ENCODE data around the gene CHST8.

Gene CHST8

DNA sequence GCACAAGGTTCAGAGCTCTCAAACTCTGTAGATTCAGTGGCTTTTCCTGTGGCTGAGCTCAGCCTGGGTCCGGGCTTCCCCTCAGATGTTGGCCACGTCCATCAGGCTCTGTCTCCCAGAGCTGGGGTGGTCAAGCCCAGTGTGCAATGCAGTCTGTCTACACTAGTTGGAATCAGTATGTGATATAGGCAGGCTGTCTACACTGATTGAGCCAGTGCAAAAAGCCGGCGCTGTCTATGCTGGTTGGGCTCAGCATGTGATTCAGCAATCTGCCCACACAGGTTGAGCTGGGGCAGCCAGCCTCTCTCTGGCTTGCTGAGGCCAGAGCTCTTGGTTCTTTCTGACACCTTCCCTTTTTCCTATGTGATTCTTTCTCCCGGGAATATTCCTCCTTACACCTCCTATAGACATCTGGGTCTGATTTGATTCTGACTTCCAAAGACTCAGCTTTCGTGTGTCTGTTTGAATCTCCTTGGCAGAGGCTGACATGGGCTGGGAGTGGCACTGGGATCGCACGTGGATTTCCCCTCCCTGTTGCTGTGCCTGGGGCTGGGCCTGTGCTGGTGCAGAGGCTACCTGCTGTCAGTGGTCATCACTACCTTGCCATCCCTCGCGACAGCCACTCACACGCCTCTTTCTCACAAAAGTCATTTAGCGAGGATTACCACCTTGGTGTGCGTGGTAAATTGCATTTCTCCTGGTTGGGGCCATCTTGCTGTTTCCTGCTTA is 9.3 kb downstream of the CHST8 start:
- no peak for TF ChIP-seq TAF1 (IDR thresholded peaks at IDR 0.05; ENCODE audit: borderline replicate concordance, insufficient read depth, low read length)
- TF ChIP-seq SIN3A (IDR thresholded peaks at IDR 0.05; ENCODE audit: borderline replicate concordance, insufficient read depth, low read length) = no peak
- TF ChIP-seq, protein P1, sequence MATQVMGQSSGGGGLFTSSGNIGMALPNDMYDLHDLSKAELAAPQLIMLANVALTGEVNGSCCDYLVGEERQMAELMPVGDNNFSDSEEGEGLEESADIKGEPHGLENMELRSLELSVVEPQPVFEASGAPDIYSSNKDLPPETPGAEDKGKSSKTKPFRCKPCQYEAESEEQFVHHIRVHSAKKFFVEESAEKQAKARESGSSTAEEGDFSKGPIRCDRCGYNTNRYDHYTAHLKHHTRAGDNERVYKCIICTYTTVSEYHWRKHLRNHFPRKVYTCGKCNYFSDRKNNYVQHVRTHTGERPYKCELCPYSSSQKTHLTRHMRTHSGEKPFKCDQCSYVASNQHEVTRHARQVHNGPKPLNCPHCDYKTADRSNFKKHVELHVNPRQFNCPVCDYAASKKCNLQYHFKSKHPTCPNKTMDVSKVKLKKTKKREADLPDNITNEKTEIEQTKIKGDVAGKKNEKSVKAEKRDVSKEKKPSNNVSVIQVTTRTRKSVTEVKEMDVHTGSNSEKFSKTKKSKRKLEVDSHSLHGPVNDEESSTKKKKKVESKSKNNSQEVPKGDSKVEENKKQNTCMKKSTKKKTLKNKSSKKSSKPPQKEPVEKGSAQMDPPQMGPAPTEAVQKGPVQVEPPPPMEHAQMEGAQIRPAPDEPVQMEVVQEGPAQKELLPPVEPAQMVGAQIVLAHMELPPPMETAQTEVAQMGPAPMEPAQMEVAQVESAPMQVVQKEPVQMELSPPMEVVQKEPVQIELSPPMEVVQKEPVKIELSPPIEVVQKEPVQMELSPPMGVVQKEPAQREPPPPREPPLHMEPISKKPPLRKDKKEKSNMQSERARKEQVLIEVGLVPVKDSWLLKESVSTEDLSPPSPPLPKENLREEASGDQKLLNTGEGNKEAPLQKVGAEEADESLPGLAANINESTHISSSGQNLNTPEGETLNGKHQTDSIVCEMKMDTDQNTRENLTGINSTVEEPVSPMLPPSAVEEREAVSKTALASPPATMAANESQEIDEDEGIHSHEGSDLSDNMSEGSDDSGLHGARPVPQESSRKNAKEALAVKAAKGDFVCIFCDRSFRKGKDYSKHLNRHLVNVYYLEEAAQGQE (IDR thresholded peaks at IDR 0.05; ENCODE audit: insufficient read depth in 1 of 2, low read depth in 2 of 2, low read length in 2 of 2) = no peak
- no peak for TF ChIP-seq POLR2AphosphoS5 (IDR thresholded peaks at IDR 0.05; ENCODE audit: low read depth, low read length)
- no peak for TF ChIP-seq FOXP2 (optimal IDR thresholded peaks at IDR 0.05; ENCODE audit: borderline replicate concordance, extremely low read depth, extremely low read length, insufficient read depth)

DNA sequence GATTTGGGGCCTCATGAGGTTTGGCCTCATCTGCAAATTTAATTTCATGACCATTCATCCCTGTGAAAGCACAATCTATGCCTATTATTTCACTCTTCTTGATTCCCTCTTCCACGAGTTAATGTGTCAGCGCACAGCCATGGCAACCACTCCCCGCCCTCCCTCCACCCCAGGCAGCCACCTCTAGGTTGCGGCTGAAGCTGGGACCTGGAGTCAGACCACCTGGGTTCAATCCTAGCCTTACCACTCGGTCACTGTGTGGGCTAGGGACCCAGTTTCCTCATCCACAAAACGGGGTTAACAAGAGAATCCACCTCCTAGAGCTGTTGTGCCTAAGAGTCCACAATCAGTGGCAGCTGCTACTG is 9.8 kb downstream of the CHST8 start:
- TF ChIP-seq POLR2AphosphoS5 (IDR thresholded peaks at IDR 0.05; ENCODE audit: low read depth, low read length) (no peak), TAF1 (IDR thresholded peaks at IDR 0.05; ENCODE audit: borderline replicate concordance, insufficient read depth, low read length) (no peak), SIN3A (IDR thresholded peaks at IDR 0.05; ENCODE audit: borderline replicate concordance, insufficient read depth, low read length) (no peak), FOXP2 (optimal IDR thresholded peaks at IDR 0.05; ENCODE audit: borderline replicate concordance, extremely low read depth, extremely low read length, insufficient read depth) (no peak)
- TF ChIP-seq, protein P1 (IDR thresholded peaks at IDR 0.05; ENCODE audit: insufficient read depth in 1 of 2, low read depth in 2 of 2, low read length in 2 of 2) = no peak

DNA sequence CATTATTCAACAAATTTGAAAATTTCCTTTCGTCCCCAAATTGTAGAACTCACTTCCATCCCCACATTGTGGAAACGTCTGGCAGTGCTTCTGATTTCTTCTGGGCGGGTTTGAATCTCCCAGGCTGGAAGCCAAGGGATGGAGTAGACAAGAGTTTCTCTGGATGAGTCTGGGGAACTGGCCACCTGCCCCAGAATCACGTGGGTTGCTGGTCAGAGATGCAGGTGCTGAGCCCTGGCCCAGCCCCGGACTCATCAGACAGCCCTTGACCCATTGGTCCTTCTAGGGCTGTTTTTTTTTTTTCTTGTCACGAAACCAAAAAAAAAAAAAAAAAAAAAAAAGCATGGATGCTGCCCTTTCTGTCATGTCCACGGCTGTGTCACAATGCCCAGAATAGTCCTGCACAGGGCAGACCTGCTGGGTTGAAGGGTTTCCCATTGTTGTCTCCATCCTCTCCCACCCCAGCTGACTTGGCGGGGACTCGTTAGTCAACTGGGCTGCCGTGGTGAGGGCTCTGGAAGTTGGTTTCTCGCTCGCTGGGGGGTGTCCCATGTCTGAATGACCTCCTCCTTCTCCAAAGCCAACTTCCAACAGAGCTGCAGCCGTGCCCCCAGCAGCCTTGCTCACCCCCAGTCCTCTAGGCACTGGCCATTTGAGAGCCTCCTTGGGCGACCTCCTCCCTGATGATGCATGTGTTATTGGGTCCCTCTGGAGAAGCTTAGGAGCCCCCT is 12.8 kb downstream of the CHST8 start:
- TF ChIP-seq FOXP2 (optimal IDR thresholded peaks at IDR 0.05; ENCODE audit: borderline replicate concordance, extremely low read depth, extremely low read length, insufficient read depth) (no peak), SIN3A (IDR thresholded peaks at IDR 0.05; ENCODE audit: borderline replicate concordance, insufficient read depth, low read length) (no peak), POLR2AphosphoS5 (IDR thresholded peaks at IDR 0.05; ENCODE audit: low read depth, low read length) (no peak), TAF1 (IDR thresholded peaks at IDR 0.05; ENCODE audit: borderline replicate concordance, insufficient read depth, low read length) (no peak)
- TF ChIP-seq, protein P1 (IDR thresholded peaks at IDR 0.05; ENCODE audit: insufficient read depth in 1 of 2, low read depth in 2 of 2, low read length in 2 of 2) = no peak

DNA sequence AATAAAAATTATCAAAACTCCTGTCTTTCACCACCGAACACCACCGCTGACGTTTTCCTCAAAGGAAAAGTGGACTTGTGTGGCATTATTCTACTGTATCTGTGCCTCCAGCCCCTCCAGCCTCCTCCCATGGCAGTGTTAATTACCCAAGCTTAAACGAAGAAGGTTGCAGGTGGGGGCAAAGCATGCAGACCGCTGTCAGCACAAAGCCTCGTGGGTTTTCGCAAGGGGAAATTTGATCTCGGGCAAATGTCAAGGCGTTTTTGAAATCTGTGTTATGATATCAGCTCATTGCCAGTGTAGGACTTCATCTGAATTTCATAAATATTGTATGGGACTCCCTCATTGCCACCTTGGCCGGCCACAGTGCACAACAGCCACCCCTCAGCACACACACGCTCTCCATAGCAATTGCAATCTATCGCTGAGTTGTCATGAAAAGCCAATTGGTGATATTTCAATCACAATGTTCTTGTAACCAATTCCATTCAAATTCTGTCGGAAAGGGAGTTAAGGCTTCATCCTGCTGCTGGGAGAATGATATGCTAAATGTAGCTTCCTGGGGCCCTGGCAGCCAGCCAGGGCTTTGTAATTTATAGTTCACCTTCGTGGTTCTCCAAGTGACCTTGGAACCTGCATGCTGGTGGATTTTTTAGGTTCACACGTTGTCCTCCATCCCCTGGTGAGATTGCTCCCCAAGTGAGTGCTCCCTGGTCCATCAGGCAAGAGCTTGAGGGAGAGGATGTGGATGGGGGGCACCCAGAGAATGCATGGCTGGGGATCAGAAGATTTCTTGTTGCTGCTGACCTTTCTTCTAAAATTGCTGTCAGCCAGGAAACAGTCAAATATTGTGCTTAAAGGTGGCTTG is 16.6 kb downstream of the CHST8 start:
- TF ChIP-seq, protein P1 (IDR thresholded peaks at IDR 0.05; ENCODE audit: insufficient read depth in 1 of 2, low read depth in 2 of 2, low read length in 2 of 2) = no peak
- TF ChIP-seq FOXP2 (optimal IDR thresholded peaks at IDR 0.05; ENCODE audit: borderline replicate concordance, extremely low read depth, extremely low read length, insufficient read depth) = no peak
- TF ChIP-seq TAF1 (IDR thresholded peaks at IDR 0.05; ENCODE audit: borderline replicate concordance, insufficient read depth, low read length) = no peak
- TF ChIP-seq POLR2AphosphoS5 (IDR thresholded peaks at IDR 0.05; ENCODE audit: low read depth, low read length) = no peak
- TF ChIP-seq SIN3A (IDR thresholded peaks at IDR 0.05; ENCODE audit: borderline replicate concordance, insufficient read depth, low read length) = no peak
